Retinal pigment epithelial cell (primary cell): ENCODE results near the gene CES4A.
"Not testable (repeated sequence)": the region's sequence is repeated elsewhere in the genome, so short reads cannot be mapped to it uniquely, and the experiment has no call there.

Experiments
- DNase-seq: peaks from one replicate; pipeline ENCODE4 v3.0.0-alpha.2; 2010; ENCODE audit warnings: low read depth
- H3K4me3 ChIP-seq: 2 replicates; pipeline ENCODE4 v1.5.1; 2011; ENCODE audit warnings: mild to moderate bottlenecking, low read length, control low read depth, moderate library complexity
- TF ChIP-seq, protein P1 (sequence below): conservative IDR thresholded peaks from 2 replicates; pipeline ENCODE4 v1.5.1; 2011; ENCODE audit warnings: low read depth, low read length, control low read depth, inconsistent platforms

CES4A gene

GRCh38 chr16:66976746-66977145 lies 11.6 kb upstream of the CES4A start:
- H3K4me3 ChIP-seq: no peak overlapping the region
- TF ChIP-seq, protein P1, sequence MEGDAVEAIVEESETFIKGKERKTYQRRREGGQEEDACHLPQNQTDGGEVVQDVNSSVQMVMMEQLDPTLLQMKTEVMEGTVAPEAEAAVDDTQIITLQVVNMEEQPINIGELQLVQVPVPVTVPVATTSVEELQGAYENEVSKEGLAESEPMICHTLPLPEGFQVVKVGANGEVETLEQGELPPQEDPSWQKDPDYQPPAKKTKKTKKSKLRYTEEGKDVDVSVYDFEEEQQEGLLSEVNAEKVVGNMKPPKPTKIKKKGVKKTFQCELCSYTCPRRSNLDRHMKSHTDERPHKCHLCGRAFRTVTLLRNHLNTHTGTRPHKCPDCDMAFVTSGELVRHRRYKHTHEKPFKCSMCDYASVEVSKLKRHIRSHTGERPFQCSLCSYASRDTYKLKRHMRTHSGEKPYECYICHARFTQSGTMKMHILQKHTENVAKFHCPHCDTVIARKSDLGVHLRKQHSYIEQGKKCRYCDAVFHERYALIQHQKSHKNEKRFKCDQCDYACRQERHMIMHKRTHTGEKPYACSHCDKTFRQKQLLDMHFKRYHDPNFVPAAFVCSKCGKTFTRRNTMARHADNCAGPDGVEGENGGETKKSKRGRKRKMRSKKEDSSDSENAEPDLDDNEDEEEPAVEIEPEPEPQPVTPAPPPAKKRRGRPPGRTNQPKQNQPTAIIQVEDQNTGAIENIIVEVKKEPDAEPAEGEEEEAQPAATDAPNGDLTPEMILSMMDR: no peak
- DNase-seq: no peak

- no peak overlapping the region for H3K4me3 ChIP-seq
- no peak for DNase-seq
- TF ChIP-seq, protein P1: peak; percentile 86
Measured at GRCh38 chr16:66977341-66978113, 10.9 kb upstream of the CES4A start.

DNA sequence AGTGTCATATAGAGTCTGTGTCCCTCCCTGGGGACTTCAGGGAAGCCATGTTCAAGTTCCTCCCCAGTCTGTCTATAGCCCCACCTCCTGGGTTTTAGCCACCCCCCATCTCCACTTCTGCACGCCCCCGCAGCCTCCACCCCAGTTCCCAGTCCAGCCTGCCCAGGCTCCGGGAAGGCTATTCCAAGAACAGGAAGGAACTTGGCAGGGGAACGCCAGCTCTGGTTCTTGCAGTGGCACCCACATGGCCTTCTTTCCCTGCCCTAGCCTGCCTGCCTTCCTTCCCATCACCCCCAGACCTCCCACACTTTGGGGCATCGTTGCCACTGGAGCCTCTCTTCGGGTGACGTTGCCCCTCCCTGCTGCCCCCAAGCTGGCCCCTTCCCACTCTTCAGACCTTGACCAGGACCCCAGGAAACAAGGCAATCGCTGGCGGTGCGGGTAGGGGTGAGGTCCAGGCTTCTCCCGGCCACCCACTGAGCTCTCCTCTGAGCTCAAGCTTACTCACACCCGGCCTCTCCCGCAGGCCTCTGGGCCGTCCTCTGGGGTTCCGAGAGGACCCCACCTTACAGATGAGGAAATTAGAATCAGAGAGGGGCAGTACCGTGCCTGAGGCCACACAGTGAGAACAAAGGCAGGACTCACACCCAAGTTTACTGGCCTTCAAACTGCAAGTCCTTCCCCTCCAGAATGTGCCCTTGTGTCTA lies 9.2 kb upstream of the CES4A start:
- TF ChIP-seq, protein P1: no peak
- DNase-seq: no peak
- H3K4me3 ChIP-seq: no peak overlapping the region

DNA sequence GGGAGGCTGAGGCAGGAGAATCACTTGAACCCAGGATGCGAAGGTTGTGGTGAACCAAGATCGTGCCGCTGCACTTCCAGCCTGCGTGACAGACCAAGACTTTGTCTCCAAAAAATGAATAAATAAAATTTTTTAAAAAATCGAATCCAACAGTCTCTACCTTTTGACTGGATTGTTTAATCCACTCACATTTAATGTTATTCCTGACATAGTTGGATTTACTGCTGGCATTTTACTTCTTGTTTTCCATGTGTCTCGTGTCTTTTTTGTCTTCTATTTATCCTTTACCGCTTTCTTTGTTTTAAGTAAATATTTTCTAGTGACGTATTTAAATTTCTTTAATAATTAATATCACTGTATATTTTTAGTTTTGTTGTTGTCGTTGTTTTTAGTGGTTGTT lies 5.4 kb upstream of the CES4A start:
- no peak overlapping the region for H3K4me3 ChIP-seq
- TF ChIP-seq, protein P1: no peak
- no peak for DNase-seq

GRCh38 chr16:66984892-66985311 lies 3.5 kb upstream of the CES4A start:
- TF ChIP-seq, protein P1: no peak
- no peak overlapping the region for H3K4me3 ChIP-seq
- DNase-seq: no peak

DNA sequence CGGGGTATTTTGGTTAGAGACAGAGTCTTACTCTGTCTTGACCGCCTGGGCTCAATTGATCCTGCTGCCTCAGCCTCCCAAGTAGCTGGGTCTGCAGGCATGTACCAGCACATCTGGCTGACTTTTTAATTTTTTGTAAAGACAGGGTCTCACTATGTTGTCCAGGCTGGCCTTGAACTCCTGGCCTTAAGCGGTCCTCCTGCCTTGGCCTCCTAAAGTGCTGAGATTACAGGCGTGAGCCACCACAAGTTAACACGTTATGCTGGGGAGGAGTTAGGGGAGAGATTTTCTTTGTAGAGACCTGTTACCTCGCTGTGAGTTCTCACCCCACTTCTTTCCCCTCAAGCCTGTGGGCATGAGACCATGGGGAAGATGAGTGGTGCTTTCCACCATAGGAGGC lies 1.8 kb upstream of the CES4A start:
- TF ChIP-seq, protein P1: no peak
- H3K4me3 ChIP-seq: no peak overlapping the region
- no peak for DNase-seq

GRCh38 chr16:66991545-66992077 lies 3.2 kb downstream of the CES4A start:
- H3K4me3 ChIP-seq: no peak overlapping the region
- TF ChIP-seq, protein P1: no peak
- no peak for DNase-seq

DNA sequence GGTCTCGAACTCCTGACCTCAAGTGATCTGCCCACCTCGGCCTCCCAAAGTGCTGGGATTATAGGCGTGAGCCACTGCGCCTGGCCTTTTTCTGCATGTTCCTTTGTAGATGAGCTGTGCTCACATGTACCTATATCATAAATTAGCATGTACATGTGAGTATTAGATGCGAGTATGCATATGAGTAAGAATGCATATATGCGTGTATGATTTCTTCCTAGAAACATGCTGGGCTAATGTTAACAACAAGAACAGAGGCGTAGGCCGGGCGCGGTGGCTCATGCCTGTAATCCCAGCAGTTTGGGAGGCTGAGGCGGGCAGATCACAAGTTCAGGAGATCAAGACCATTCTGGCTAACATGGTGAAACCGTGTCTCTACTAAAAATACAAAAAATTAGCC lies 5.2 kb downstream of the CES4A start:
- DNase-seq, H3K4me3 ChIP-seq: not testable (repeated sequence)
